MM.1S (cell line): ENCODE data around the gene KIAA1328.

Experiments
- EZH2 ChIP-seq: fragments of 300-600 bp; sonication (generic); optimal IDR thresholded peaks from 2 replicates; pipeline ENCODE3; 2017; ENCODE audit warnings: low read depth, mild to moderate bottlenecking, antibody characterized with exemption, low read length, mixed read lengths
- EZH2phosphoT487 ChIP-seq: fragments of 300-600 bp; sonication (generic); IDR thresholded peaks from 2 replicates; pipeline ENCODE4 v1.6.1; 2018; ENCODE audit warnings: antibody characterized with exemption, low read length
- TF ChIP-seq, protein P1 (sequence below): fragments of 300-600 bp; sonication (generic); IDR thresholded peaks from 2 replicates; pipeline ENCODE4 v1.5.1; 2016; ENCODE audit warnings: antibody characterized with exemption, low read length, mixed read lengths

DNA sequence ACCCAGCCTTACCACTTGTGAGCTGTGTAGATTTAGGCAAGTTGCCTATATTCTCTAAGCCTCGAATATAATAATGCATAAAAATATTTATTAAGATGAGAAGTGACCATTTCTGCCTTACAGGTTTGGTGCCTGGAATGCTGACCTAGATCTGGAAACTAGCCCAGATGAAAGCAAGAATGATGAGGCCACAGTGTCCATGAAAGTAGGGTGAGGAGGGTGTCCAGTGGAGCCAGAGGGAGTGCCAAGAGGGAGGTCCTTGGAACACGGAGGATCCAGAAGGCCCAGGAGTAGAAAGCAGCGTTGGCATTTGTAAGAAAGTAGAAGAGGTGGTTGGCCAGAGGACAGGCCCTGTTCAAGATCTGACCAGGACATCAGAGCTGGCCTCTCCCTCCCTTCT lies 402.3 kb downstream of the KIAA1328 start:
- TF ChIP-seq, protein P1, sequence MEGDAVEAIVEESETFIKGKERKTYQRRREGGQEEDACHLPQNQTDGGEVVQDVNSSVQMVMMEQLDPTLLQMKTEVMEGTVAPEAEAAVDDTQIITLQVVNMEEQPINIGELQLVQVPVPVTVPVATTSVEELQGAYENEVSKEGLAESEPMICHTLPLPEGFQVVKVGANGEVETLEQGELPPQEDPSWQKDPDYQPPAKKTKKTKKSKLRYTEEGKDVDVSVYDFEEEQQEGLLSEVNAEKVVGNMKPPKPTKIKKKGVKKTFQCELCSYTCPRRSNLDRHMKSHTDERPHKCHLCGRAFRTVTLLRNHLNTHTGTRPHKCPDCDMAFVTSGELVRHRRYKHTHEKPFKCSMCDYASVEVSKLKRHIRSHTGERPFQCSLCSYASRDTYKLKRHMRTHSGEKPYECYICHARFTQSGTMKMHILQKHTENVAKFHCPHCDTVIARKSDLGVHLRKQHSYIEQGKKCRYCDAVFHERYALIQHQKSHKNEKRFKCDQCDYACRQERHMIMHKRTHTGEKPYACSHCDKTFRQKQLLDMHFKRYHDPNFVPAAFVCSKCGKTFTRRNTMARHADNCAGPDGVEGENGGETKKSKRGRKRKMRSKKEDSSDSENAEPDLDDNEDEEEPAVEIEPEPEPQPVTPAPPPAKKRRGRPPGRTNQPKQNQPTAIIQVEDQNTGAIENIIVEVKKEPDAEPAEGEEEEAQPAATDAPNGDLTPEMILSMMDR = no peak
- TF ChIP-seq EZH2 = no peak
- no peak for TF ChIP-seq EZH2phosphoT487
